Mesodermal cell (in vitro differentiated cells): ENCODE measurements around the gene UVRAG.

Experiments used
- H3K27ac ChIP-seq: 2 replicates; pipeline ENCODE4 v1.7.0; 2013; ENCODE audit warnings: mild to moderate bottlenecking, low read depth, low read length, moderate library complexity; ENCODE audit not compliant: severe bottlenecking
- H3K36me3 ChIP-seq: 2 replicates; pipeline ENCODE4 v1.7.1; 2013; ENCODE audit warnings: mild to moderate bottlenecking, low read length, moderate library complexity; ENCODE audit not compliant: control insufficient read depth, insufficient read depth
- H3K4me1 ChIP-seq: one replicate; pipeline ENCODE4 v1.7.1; 2013; ENCODE audit warnings: mild to moderate bottlenecking, low read length; ENCODE audit not compliant: insufficient read depth, control insufficient read depth, poor library complexity, severe bottlenecking
- H3K4me3 ChIP-seq: 2 replicates; pipeline ENCODE4 v1.7.0; 2013; ENCODE audit warnings: low read length, control low read depth, mild to moderate bottlenecking; ENCODE audit not compliant: insufficient read depth, poor library complexity, severe bottlenecking; ENCODE audit errors: extremely low read depth
- H3K9me3 ChIP-seq: 2 replicates; pipeline ENCODE4 v1.7.1; 2013; ENCODE audit warnings: mild to moderate bottlenecking, low read length, moderate library complexity; ENCODE audit not compliant: control insufficient read depth
- WGBS, 2 experiments: methylation state at CpG; one replicate each; pipeline ENCODE4 v1.1.5; 2013; ENCODE audit warnings: missing lambda C conversion rate in 2 of 2; ENCODE audit not compliant: insufficient coverage in 2 of 2; 5-methylcytosine and 5-hydroxymethylcytosine counted together

UVRAG gene

DNA sequence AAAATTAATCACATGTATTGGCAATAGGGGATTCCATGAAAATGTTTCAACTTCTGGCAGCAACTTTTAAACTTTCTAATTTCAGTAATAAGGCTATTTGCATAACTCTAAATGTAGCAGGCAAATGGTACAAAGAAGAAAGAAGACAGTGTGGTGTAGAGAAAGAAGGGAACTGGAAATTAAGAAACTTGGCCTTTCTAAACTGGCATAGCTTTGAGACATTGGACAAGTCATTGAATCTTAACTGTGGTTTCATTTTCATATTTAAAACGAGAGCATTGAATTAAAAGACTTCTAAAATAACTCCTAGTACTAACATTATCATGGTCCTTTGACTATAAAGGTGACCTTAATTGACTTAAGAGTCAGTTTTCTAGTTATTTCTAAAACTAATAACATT, 125.0 kb downstream of the UVRAG start:
- WGBS, 2 experiments: no CpG with 5 or more reads among the region's 1 CpG
- Histone ChIP-seq H3K36me3 (no peaks in the 10 kb centered on the region), H3K9me3 (no peaks in the 10 kb centered on the region), H3K4me1 (peaks cover 11% of the 10 kb centered on the region), H3K27ac (no peak overlapping the region), H3K4me3 (no peak overlapping the region)

DNA sequence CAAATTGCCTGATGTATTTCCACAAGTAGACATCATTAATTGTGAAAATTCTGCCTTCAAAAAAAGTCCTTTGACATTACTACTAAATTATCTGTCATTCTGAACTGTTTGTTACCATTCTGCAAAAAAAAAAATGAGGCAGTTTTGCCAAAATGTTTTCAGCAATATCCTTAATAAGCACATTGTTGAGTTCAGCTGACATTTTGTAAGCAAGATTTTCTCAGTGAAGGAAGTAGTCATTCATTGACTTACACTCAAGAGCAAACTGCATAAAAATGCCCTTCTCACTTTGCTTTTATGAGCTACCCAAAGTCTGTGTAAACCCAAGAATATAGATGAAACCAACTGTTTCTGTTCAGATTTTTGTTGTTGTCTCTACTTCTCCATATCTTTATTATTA, 125.9 kb downstream of the UVRAG start:
- Histone ChIP-seq H3K27ac (no peak overlapping the region), H3K36me3 (no peaks in the 10 kb centered on the region), H3K4me3 (no peak overlapping the region), H3K9me3 (no peaks in the 10 kb centered on the region), H3K4me1 (peaks cover 11% of the 10 kb centered on the region)

DNA sequence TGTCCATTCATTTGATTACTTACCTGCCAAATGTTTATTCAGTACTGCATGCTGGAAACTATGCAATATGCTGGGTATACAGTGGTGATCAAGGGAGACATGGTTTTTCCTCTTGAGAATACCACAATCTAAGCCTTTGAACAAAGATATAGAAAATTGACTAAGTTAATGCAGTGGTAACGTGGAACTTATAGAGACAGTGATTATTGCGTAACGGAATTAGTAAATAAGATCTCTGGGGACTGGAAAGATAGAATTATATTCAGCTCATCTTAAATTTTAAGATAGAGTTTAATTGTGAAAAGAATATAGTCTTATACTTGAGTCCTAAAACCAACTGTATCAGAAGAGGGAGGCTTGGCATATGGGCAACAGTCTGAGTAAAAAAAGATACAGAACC, 129.5 kb downstream of the UVRAG start:
- Histone ChIP-seq H3K4me3 (no peak overlapping the region), H3K4me1 (peaks cover 8% of the 10 kb centered on the region), H3K27ac (no peak overlapping the region), H3K9me3 (no peaks in the 10 kb centered on the region), H3K36me3 (no peaks in the 10 kb centered on the region)
- WGBS, 2 experiments: 100% methylated on average over 3 of the region's 3 CpGs; no CpG with 5 or more reads in 1 of the 2 experiments

DNA sequence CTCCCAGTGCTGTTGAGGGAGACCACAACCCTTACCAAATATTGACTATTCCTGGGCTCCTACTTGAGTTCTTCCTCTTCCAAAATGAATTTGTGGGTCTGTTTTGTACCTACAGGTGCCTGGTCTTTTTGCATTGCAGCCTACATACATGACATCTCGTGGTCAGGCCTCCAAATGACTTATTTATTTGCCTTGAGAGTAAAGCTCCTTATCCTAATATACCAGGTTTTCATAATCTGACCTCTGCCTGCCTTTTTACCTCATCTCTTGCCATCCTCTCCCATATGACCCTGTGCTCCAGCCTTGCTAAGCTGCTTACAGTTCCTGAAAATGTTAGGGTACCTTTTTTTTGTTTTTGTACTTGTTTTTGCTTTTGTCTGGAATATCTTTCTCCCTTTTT, 130.4 kb downstream of the UVRAG start:
- WGBS, 2 experiments: 89 to 100% methylated on average over 1 of the region's 1 CpG
- Histone ChIP-seq H3K36me3 (no peaks in the 10 kb centered on the region), H3K27ac (no peak overlapping the region), H3K4me3 (no peak overlapping the region), H3K4me1 (peaks cover 8% of the 10 kb centered on the region), H3K9me3 (no peaks in the 10 kb centered on the region)

DNA sequence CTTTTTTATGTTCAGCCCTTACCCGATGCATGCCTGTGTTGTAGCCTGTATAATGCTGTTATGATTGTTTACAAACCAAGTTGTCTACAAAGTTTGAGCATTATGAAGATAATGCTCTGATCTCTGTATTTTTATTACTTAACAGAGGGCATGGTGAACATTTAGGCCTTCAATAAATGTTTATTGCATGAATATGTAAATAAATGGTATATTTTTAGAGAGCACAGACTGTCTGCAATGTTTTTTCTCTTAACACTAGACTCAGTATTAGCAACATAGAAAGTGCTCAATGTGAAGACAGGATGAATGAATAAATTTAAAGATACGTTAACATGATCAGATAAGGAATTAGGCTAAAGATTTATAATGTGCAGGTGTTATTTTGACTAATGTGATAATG, 130.9 kb downstream of the UVRAG start:
- WGBS, 2 experiments: 100% methylated on average over 1 of the region's 2 CpGs
- H3K27ac ChIP-seq: no peak overlapping the region
- H3K4me1 ChIP-seq: peaks cover 8% of the 10 kb centered on the region
- H3K4me3 ChIP-seq: no peak overlapping the region
- no peaks in the 10 kb centered on the region for H3K36me3 ChIP-seq
- no peaks in the 10 kb centered on the region for H3K9me3 ChIP-seq

DNA sequence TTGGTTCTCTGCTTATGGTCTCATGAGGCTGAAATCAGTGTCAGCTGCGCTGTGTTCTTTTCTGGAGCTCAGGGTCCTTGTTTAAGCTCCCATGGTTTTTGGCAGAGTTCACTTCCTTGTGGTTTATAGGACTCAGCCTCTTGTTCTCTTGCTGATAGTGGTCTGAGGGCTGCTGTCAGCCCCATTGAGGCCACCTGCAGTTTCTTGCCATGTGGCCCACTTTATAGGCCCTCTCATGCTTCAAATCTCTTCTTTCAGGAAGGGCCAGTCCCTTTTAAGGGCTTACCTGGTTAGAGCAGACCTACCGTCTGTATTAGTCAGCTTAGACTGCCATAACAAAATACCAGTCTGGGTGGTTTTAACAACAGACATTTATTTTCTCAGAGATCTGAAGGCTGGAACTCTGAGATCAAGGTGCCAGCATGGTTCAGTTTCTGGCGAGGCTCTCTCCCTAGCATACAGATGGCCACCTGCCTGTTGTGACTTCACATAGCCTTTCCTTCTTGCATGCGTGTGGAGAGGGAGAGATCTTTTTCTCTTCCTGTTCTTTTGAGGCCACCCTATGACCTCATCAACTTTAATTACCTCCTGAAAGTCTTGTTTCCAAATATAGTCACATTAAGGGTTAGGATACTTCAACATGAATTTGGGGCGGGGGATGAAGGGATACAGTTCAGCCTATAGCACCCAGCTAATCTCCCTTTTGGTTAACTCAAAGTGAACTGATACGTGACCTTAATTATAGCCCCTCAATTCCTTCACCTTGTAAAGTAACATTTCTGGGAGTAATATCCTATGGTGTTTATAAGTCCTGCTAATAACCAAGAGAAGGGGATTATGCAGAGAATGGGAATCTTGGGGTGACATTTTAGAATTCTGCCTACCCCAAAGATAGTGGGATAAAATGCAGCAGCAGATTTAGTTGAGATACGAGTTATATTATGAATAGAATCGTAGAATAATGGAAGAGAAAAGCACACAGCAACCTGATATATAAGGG, 131.8 kb downstream of the UVRAG start:
- no peaks in the 10 kb centered on the region for H3K9me3 ChIP-seq
- WGBS, 2 experiments: 90 to 96% methylated on average over 4 to 5 of the region's 8 CpGs
- no peak overlapping the region for H3K4me3 ChIP-seq
- no peak overlapping the region for H3K27ac ChIP-seq
- peaks cover 8% of the 10 kb centered on the region for H3K4me1 ChIP-seq
- no peaks in the 10 kb centered on the region for H3K36me3 ChIP-seq

DNA sequence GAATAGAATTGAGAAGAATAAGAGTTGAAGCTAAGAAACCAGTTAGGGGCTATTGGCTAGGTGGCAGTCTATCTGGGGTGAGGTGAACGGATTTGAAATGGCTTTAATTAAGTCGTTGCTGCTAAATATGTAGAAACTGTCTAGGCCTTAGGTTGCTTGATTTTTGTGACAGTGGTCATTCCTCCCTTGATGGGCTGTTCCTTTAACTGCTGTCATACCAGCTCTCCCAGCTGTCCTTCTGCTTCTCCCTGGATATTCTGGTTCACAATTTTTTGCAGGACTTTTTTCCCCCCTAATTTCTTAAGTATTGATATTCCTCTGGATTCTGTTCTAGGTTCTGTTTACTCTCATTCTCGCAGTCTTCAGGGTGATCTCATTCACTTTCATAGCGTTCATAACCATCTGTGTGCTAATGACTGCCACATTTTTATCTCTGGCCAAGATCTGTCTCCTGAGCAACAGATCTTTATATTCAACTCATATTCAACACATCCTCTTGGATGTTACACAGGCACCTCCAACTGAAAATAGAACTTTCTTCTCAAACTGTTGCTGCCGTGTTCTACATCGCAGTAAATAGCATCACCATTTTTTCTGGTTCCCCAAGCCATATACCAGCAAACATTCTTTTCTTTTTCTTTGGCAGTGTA, 134.1 kb downstream of the UVRAG start:
- Histone ChIP-seq H3K4me1 (peaks cover 8% of the 10 kb centered on the region), H3K4me3 (no peak overlapping the region), H3K27ac (no peak overlapping the region), H3K9me3 (no peaks in the 10 kb centered on the region), H3K36me3 (no peaks in the 10 kb centered on the region)
- WGBS, 2 experiments: 91 to 96% methylated on average over 3 of the region's 6 CpGs

DNA sequence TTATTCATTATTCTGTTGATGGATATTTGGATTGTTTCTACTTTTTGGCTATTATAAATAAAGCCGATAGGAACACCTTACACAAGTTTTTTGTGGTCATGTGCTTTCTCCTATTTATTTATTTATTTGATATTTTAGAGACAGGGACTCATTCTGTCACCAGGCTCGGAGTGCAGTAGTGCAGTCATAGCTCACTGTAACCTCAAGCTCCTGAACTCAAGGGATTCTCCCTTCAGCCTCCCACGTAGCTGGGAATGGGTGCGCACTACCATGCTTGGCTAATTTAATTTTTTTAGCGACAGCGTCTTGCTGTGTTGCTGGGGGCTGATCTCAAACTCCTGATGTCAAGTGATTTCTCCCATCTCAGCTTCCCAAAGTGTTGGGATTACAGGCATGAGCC, 135.1 kb downstream of the UVRAG start:
- H3K36me3 ChIP-seq: no peaks in the 10 kb centered on the region
- H3K27ac ChIP-seq: no peak overlapping the region
- H3K4me3 ChIP-seq: no peak overlapping the region
- peaks cover 8% of the 10 kb centered on the region for H3K4me1 ChIP-seq
- 98 to 100% methylated on average over 2 to 5 of the region's 6 CpGs for WGBS, 2 experiments
- no peaks in the 10 kb centered on the region for H3K9me3 ChIP-seq

DNA sequence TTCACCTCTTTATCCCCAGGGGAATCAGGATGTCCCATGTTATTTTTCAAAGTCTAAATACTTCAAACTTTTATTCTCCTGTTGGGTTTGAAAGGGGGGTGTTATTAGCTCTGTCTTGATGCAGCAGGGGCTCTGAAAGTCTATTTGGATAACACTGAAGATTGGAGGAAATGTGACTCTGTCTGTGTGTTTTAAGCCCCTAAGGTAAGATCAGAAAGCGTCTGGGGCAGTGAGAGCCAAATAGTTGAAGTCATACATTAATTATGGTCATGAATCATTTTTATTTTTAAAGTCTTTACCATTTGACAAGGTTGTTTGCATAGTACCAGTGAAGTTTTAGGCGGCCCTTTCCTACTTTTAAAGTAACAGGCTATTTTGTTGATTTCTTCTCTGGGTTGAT, 139.0 kb downstream of the UVRAG start:
- no peak overlapping the region for H3K4me3 ChIP-seq
- WGBS, 2 experiments: no CpG with 5 or more reads among the region's 2 CpGs
- no peaks in the 10 kb centered on the region for H3K36me3 ChIP-seq
- H3K27ac ChIP-seq: no peak overlapping the region
- no peaks in the 10 kb centered on the region for H3K4me1 ChIP-seq
- H3K9me3 ChIP-seq: no peaks in the 10 kb centered on the region

DNA sequence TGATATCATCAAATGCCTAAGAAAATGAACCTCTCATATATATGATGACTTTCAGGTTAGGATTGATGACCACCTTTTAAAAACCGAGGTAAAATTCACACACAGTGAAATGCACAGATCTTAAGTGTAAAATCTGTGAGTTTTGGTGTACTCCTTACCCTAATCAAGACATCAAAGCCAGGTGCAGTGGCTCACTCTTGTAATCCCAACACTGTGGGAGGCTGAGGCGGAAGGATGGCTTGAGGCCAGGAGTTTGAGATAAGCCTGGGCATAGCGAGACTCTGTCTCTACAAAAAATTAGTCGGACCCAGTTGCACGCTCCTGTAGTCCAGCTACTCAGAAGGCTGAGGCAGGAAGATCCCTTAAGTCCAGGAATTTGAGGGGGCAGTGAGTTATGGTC, 140.4 kb downstream of the UVRAG start:
- Histone ChIP-seq H3K4me1 (no peaks in the 10 kb centered on the region), H3K4me3 (no peak overlapping the region), H3K9me3 (no peaks in the 10 kb centered on the region), H3K27ac (no peak overlapping the region), H3K36me3 (no peaks in the 10 kb centered on the region)
- 88 to 98% methylated on average over 4 of the region's 5 CpGs for WGBS, 2 experiments

DNA sequence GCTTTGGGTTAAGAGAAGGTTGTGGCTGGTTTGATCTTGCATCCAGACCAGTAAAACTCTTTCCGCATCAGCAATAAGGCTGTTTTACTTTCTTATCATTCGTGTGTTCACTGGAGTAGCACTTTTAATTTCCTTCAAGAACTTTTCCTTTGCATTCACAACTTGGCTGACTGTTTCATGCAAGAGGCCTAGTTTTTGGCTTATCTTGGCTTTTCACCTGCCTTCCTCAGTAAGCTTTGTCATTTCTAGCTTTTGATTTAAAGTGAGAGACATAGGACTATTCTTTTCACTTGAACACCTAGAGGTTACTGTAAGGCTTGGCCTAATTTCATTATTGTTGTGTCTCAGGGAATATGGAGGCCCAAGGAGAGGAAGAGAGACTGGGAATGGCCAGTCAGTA, 144.5 kb downstream of the UVRAG start:
- no peaks in the 10 kb centered on the region for H3K36me3 ChIP-seq
- WGBS, 2 experiments: 93 to 100% methylated on average over 1 to 2 of the region's 2 CpGs

More for the DNA sequence above, 144.5 kb downstream of the UVRAG start:
- Histone ChIP-seq H3K4me3 (no peak overlapping the region), H3K4me1 (no peaks in the 10 kb centered on the region), H3K27ac (no peak overlapping the region), H3K9me3 (no peaks in the 10 kb centered on the region)
